NCI-H2196 (cell line): ENCODE results near the gene TLK2.
"Not testable (repeated sequence)": the region's sequence is repeated elsewhere in the genome, so short reads cannot be mapped to it uniquely, and the experiment has no call there.

Experiments used
- DNase-seq: peaks from one replicate; lab custom pipeline; 2025; ENCODE audit not compliant: unreplicated experiment; lab: John Stamatoyannopoulos, UW

The TLK2 gene

DNA sequence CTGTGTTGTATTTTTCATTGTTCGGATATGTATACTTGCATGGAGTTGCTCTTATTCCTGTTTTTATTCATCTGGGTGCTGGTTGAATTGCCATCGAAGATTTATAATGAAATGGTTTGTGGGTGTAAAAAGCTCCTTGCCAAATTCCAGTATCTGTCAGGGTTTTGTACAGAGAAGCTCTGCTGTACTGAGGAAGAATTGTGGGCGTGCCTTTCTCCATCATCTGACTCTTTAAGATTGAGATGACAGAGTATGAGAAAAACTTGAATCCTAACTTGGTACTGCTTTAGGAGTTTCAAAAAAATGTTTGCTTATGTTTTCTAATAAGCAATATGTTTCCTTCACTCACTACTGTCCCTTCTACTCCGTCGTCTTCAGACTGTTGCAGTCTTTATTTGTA, 78.9 kb downstream of the TLK2 start:
- not testable (repeated sequence) for DNase-seq

DNA sequence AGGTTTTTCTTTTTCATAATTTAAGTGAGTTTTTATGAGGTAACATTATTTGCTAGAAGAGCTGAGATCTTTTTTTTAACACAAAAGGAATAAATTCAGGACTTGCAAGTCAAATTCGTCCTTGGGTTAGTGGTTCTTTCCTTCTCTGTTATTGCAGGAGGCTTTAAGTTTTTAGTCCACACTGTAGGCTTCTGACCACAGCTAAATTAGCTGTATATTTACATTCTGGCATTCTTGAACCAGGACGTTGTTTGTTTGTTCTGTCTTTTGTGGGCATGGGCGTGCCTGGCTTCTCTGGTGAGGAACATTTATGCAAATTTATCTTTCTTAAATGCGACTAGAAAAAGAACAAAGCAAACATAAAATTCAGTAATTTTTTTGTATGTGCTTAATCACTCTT, 80.3 kb downstream of the TLK2 start:
- DNase-seq = not testable (repeated sequence)

DNA sequence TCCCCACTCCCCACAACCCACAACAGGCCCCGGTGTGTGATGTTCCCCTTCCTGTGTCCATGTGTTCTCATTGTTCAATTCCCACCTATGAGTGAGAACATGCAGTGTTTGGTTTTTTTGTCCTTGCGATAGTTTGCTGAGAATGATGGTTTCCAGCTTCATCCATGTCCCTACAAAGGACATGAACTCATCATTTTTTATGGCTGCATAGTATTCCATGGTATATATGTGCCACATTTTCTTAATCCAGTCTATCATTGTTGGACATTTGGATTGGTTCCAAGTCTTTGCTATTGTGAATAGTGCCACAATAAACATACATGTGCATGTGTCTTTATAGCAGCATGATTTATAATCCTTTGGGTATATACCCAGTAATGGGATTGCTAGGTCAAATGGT, 82.3 kb downstream of the TLK2 start:
- not testable (repeated sequence) for DNase-seq

DNA sequence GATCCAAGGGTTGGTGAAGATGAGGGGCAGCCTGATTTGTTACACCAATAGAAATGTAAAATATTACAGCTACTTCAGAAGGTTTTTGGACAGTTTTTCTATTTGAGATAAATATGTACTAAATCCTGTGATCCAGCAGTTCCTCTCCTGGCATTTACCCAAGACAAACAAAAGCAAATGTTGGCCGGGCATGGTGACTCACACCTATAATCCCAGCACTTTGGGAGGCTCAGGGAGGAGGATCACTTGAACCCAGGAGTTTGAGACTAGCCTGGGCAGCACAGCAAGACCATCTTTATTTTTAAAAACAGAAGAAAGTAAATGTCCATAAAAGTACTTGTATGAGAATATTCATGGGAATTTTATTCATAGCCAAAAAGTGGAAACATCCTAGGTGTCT, 84.0 kb downstream of the TLK2 start:
- DNase-seq = peak; percentile 36

DNA sequence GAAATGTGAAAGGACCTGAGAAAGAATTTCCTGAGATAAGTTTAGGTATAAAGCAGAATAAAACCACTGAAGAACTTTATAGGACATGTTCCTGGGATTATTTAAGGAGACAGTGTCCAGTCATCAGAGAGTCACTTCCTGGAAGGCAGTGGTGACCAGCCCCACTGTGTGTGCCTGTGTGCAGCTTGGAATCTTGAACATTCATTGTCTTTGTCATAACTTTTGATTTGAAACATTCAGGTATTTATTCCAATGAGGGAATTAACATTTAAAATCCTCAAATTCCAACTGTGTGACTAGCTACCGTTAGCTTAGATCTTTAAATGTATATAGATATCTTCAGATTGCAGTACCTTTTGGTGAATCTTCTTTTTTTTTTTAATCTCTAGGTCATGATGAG, 87.2 kb downstream of the TLK2 start:
- no peak for DNase-seq

DNA sequence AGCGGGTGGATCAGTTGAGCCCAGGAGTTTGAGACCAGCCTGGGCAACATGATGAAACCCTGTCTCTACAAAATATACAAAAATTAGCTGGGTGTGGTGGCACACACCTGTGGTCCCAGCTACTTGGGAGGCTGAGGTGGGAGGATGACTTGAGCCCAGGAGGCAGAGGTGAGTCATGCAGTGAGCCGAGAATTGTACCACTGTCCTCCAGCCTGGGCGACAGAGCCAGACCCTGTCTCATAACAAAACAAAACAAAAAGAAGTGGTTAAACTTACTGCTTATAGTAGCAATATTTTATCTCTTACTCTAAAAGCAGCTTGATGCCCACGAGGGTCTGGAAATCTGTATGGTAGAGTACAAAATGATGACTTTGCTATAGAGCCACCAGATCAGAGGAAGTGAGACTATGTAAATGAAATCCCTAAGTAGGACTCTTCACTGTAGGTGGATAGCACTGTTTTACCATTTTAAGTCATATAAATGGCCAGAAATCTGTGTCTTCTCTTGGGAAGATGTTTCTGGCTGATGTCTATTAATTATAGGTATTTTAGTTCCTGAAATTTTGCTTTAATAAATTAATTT, 88.5 kb downstream of the TLK2 start:
- no peak for DNase-seq

DNA sequence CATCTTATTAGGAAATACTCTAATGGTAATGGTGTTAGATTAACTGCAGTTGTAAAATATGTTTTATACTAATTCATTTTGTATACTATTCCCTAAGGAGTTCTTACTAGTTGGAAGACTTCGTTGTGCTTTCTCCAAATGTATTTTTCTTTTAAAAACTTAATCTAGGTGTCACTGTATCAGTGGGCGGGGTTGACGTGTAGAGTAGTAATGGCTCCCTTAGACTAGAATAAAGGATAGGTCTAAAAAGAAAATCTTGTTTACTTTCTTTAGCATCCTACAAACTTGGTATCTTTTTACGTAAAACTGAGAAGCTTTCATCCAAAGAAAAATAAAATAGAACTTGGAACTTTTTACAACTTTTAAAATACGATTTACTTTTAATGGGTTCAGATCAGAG, 93.9 kb downstream of the TLK2 start:
- no peak for DNase-seq

DNA sequence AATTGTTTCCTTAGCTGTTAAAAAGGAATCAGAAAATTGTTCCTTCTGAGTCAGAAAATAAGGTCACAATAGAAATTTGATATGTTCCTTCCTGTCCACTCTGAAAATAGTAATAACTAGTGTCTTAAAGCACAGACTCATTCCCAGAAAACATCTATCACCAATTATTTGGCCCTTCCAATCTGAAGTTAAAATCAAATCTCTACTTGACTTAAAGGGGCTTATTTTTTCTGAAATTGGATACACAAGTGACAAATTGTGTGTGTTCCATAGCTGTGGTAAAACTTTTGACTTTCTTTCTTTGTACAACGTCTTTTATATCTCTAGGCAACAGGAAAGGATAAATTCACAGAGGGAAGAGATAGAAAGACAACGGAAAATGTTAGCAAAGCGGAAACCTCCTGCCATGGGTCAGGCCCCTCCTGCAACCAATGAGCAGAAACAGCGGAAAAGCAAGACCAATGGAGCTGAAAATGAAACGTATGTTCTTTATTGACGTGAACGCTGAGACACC, 94.3 kb downstream of the TLK2 start:
- no peak for DNase-seq

DNA sequence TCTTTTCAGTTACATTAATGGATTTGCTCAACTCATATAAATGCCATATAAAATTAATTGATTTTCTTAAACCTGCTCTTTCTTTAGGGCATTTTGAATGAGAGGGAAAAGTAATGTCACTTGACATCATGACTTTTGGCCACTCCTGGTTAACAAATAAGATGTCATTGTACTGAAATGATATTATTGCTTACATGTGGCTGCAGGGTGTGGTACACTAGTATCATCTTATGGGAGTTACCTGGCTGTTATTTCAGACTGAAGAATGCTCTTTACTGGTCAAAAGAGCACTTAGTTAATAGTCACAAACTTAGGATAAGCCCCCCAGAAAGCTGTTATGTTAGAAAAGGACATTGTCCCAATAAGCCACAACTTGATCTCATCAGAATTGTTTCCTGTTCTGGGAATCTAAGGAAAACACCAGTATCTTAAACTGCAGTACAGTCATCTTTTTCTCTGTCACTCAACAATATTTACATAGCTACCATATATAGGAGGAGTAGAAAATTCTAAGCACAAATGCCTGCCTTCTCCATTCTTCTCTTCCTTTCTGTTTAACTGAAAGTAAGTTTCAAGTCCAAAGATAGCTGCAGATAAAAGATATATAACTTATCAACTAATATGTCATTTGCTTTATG, 95.0 kb downstream of the TLK2 start:
- no peak for DNase-seq

DNA sequence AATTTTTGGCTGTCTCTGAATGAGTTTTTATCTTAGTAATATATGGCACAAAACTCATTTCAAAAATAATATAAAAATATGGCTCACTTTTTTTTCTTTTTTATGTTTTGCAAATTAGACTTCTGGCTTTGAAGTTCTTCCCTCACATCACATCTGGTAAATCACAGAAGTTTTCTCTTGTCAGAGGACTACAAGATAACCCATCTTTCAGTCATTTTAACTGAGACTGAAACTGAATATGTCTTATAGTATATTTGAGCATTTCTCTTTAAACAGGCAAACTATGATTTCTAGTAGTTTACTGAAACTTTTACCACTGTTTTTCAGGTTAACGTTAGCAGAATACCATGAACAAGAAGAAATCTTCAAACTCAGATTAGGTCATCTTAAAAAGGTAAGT, 97.8 kb downstream of the TLK2 start:
- no peak for DNase-seq

DNA sequence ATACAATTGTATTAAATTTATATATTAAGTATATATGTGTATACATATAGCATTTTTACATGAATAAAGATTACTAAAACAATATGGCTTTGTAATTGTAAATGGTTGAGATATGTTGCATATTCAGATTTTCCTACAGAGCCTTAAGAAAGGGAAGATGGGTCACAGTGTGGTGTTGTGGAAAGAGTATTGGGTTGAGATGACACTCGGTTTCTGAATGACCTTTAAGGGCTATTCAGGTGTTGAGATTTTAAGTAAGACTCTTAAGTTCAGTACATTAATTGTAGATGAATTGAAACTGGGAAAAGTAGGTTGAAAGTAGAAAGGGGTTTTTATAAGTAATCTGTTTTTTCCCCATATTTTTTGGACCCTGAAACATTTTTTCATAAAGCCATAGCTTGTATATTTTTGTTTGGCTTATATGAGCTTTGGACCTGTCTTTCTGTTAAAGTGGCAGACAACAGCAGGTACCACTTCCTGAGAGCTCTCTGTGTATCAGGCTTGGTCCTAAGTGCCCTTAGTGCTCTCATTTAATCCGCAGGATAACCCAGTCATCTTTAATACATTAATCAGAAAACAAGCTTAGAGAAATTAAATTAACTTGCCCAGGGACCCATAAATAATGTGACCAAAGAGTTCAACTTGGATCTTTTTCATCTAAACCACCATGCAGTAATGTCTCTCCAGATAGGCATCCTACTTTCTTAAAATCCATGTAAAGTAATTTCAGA, 100.3 kb downstream of the TLK2 start:
- DNase-seq = no peak

DNA sequence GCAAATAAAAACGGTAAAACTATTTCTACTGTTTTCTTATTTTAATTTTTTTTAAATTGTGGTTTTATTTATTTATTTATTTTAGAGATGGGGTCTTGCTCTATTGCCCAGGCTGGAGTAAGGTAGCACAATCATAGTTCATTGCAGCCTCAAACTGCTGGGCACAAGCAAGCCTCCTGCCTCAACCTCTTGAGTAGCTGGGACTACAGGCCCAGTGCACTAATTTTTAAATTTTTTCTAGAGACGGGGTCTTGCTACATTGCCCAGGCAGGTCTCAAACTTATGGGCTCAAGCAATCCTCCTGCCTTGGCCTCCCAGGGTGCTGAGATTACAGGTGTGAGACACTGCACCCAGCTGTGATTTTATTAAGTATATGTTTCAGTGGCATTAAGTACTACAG, 102.3 kb downstream of the TLK2 start:
- DNase-seq = no peak

DNA sequence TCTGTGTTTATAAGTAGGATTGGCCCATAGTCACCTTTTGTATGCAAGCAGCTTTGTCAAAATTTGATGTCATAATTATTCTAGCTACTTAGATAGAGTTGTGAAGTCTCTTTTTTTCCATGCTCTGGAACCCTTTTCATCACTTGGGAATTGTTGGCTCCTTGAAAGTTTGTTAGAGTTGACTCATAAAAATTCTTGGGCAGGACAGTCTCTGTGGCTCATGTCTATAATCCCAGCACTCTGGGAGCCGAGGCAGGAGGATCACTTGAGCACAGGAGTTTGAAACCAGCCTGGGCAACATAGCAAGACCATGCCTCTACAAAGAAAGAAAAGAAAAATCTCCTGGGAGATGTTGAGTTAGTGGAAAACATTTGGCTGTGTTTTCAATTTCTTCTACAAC, 103.1 kb downstream of the TLK2 start:
- DNase-seq = no peak

DNA sequence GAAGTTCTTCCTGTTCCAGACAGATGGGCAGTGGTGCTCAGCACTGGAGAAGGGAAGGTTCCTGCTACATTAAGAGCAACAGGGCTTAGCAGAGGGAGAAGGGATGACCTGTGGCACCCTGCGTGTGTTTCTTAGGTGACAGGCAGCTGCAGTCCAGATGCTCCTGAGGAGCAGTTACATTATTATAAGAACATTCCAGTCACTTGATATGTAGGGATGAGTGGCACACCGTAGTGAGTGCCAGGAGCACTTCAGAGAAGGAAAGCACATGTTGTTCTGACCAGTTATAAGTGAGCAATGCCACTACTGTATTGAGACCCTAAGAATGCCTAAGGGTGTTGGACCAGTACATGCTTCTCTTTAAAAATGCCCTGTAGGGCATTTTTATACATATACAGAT, 108.9 kb downstream of the TLK2 start:
- peak; percentile 22 for DNase-seq

DNA sequence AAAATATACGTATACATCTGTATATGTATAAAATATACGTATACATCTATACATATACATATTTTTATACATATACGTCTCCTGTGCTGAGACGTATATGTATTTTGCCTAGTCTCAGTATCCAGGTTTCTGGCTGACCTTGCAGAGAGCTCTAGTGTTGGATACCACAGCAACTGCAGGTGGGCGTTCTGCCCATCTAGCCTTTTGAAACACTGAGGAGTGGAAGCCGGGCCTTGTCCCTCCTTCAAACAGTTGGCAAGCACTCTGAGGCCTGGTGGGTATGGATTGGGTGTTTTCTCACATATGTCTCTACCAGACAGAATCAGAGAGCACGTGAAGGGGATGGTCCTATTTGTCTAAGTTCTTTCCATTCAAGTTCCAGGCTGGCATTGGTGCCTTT, 109.5 kb downstream of the TLK2 start:
- DNase-seq = no peak

DNA sequence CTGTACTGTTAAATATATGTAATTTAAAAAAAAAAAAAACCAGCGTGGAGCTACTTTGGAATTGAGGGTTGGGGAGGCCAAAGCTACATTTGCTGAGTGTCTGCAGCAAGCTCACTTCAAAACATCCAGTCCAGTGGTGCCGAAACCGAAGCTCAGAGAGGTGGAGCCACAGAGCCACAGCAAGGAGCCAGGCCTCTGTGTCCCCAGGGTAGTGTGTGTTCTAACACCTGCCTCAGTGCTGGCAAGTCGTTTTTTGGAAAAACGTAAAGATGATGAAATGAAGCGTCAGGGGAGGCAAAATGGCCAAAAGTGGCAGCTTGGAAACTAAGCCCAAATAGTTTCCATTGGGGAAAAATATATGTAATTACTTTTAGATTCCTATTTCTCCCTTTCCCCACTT, 112.7 kb downstream of the TLK2 start:
- DNase-seq = no peak

DNA sequence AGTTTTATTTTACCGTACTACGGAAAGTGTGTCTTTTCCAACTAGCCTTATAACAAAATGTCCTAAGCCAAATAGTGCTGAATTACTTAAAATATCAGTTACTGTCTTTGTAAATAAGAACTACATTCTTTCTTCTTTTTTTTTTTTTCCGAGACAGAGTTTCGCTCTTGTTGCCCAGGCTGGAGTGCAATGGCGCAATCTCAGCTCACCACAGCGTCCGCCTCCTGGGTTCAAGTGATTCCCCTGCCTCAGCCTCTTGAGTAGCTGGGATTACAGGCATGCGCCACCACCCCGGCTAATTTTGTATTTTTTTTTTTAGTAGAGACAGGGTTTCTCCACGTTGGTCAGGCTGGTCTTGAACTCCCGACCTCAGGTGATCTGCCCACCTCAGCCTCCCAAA, 113.2 kb downstream of the TLK2 start:
- not testable (repeated sequence) for DNase-seq

DNA sequence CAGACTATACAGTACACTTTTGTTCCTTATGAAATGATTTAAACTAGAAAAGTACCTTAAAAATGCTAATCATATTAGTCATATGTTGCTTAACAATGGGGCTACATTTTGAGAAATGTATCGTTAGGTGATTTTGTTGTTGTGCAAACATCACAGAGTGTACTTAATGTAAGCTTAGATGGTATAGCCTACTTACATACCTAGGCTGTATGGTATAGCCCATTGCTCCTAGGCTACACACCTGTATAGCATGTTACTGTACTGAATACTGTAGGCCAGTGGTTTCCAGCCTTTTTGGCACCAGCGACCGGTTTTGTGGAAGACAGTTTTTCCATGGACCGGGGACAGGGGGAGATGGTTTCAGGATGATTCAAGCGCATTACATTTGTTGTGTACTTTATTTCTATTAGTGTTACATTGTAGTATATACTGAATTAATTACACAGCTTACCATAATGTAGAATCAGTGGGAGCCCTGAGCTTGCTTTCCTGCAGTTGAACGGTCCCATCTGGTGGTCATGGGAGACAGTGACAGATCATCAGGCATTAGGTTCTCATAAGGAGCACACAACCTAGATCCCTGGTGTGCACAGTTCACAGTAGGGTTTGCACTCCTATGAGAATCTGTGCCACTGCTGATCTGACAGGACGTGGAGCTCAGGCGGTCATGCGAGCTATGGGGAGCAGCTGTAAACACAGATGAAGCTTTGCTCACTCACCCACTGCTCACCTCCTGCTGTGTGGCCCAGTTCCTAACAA, 113.9 kb downstream of the TLK2 start:
- DNase-seq = no peak

DNA sequence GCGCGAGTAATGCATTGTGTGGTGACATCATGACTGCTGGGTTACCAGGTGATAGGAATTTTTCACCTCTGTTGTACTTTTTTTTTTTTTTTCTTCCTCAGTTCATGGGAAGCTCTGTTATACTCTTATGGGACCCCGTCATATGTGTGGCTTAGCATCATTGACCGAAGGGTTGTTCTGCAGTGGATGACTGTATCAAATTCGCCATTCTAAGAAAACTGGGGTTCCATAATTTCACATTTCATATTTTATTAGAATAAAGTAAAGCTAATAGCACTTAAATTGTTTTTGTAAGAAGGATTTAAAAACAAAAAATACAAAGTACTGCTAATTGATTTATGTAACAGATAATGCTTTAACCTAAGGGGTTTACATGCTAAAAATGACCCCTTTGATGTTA, 116.9 kb downstream of the TLK2 start:
- DNase-seq = no peak

DNA sequence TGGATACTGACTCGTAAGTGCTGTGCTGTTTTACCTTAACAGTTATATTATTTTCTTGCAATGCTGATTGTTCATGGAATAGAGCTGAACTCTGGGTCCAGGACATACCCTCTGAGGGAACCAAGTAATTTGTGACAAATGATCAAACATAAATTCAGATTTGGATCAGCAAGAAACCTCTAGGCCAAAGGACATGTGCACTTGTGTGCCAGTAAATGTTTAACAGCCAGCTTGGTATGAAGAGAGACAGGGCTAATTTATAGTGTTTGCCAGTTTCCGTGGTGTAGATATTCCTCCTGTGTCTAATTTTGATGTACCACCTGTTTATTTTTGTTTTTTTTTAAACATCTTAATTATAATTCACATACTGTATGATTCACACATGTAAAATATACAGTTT, 118.0 kb downstream of the TLK2 start:
- DNase-seq = no peak

DNA sequence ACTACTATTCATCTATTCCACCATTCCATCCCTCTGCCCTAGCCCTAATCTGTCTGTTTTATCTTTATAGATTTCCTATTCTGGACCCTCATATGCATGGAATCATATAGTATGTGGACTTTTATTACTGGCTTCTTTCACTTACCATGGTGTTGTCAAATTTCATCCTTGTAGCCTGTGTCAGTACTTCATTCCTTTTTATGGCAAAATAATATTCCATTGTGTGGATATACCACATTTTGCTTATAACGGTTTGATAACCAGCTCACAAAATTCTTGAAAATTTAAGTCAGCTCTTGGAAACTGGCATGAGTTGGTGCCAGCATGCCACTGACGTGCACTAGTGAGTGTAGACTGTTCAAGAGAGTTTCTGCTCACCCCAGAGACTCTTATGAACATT, 118.5 kb downstream of the TLK2 start:
- DNase-seq = no peak

DNA sequence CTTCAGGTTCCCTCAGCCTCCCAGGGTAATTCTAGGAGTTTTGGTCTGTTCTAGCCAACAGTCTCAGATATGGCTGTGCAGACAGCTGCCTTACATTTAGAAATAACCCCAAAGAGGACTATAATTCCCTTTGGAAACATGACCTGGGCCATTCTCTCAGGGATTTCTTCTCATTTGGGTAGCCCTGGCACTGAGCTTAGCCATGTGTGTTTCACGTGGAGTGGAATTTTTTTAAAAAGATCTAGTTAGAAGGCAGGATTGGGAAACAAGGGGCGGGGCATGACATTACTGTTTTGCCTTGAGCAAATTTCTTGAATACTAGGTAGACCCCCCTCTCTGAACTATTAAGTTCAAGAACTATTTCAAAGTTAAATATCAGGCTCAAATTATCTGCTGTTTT, 119.3 kb downstream of the TLK2 start:
- no peak for DNase-seq
